HS-5 (cell line): ENCODE data around the gene CCDC149.

Source experiments
- DNase-seq: peaks from one replicate; pipeline ENCODE4 v3.0.0-alpha.2; 2012; ENCODE audit warnings: low read depth

The CCDC149 gene

GRCh38 chr4:24878636-24879016 is 34.2 kb downstream of the CCDC149 start:
- DNase-seq: no peak

- DNase-seq: no peak
Measured at GRCh38 chr4:24877868-24878635, 34.8 kb downstream of the CCDC149 start.

GRCh38 chr4:24876431-24876830 is 36.4 kb downstream of the CCDC149 start:
- no peak for DNase-seq

- DNase-seq: no peak
Measured at GRCh38 chr4:24872720-24873119, 40.1 kb downstream of the CCDC149 start.

- DNase-seq: no peak
Measured at GRCh38 chr4:24871210-24871609, 41.6 kb downstream of the CCDC149 start.

- no peak for DNase-seq
Measured at GRCh38 chr4:24867766-24868296, 45.0 kb downstream of the CCDC149 start.

- no peak for DNase-seq
Measured at GRCh38 chr4:24867251-24867650, 45.6 kb downstream of the CCDC149 start.

- DNase-seq: no peak
Measured at GRCh38 chr4:24865401-24865800, 47.4 kb downstream of the CCDC149 start.

- no peak for DNase-seq
Measured at GRCh38 chr4:24863799-24864198, 49.0 kb downstream of the CCDC149 start.

- no peak for DNase-seq
Measured at GRCh38 chr4:24862073-24862751, 50.6 kb downstream of the CCDC149 start.

- no peak for DNase-seq
Measured at GRCh38 chr4:24858550-24858949, 54.3 kb downstream of the CCDC149 start.

- DNase-seq: no peak
Measured at GRCh38 chr4:24858026-24858425, 54.8 kb downstream of the CCDC149 start.

- peak; percentile 33 for DNase-seq
Measured at GRCh38 chr4:24856586-24856985, 56.3 kb downstream of the CCDC149 start.

- no peak for DNase-seq
Measured at GRCh38 chr4:24855741-24856140, 57.1 kb downstream of the CCDC149 start.

- no peak for DNase-seq
Measured at GRCh38 chr4:24853142-24853541, 59.7 kb downstream of the CCDC149 start.

- DNase-seq: peak; percentile 46
Measured at GRCh38 chr4:24850674-24851073, 62.2 kb downstream of the CCDC149 start.

GRCh38 chr4:24849756-24850155 is 63.1 kb downstream of the CCDC149 start:
- DNase-seq: no peak

GRCh38 chr4:24849351-24849750 is 63.5 kb downstream of the CCDC149 start:
- no peak for DNase-seq

- DNase-seq: no peak
Measured at GRCh38 chr4:24846716-24847115, 66.1 kb downstream of the CCDC149 start.

GRCh38 chr4:24845902-24846301 is 66.9 kb downstream of the CCDC149 start:
- DNase-seq: no peak

- no peak for DNase-seq
Measured at GRCh38 chr4:24845132-24845531, 67.7 kb downstream of the CCDC149 start.

- no peak for DNase-seq
Measured at GRCh38 chr4:24843096-24843495, 69.7 kb downstream of the CCDC149 start.

GRCh38 chr4:24842356-24842755 is 70.5 kb downstream of the CCDC149 start:
- no peak for DNase-seq
